GM18951 (cell line): ENCODE measurements around the gene TBC1D24.
"Not testable (repeated sequence)": the region's sequence is repeated elsewhere in the genome, so short reads cannot be mapped to it uniquely, and the experiment has no call there.

Source experiments
- POLR2A ChIP-seq: IDR thresholded peaks from 4 replicates; pipeline ENCODE4 v1.6.1; 2011; ENCODE audit warnings: mild to moderate bottlenecking; ENCODE audit not compliant: insufficient read length, insufficient read depth; ENCODE audit errors: extremely low read depth
- in situ Hi-C: fragments of 300-500 bp; cut with MboI; formaldehyde crosslinking; loops from one replicate; pipeline ENCODE4 v1.12.0; 2022; ENCODE audit warnings: low sequenced_read_pairs, mixed read lengths, inconsistent platforms; ENCODE audit not compliant: unreplicated experiment

Gene TBC1D24

GRCh38 chr16:2530629-2531318 is 55.8 kb downstream of the TBC1D24 start:
- TF ChIP-seq POLR2A = no peak
- in situ Hi-C loops = no loop called here

GRCh38 chr16:2531371-2531695 is 56.4 kb downstream of the TBC1D24 start, which contains the start of gene CEMP1:
Gene CEMP1 (minus strand): TSS chr16:2531408. CDS start chr16:2531073, 335 bp downstream.
- in situ Hi-C loops = no loop called here
- no peak for TF ChIP-seq POLR2A

- in situ Hi-C loops = no loop called here
Measured at GRCh38 chr16:2531696-2532493, 57.0 kb downstream of the TBC1D24 start.

GRCh38 chr16:2532494-2533141 is 57.7 kb downstream of the TBC1D24 start:
- no peak for TF ChIP-seq POLR2A
- in situ Hi-C loops = no loop called here

More at GRCh38 chr16:2531696-2532493, 57.0 kb downstream of the TBC1D24 start:
- peak; percentile 77 for TF ChIP-seq POLR2A

- in situ Hi-C loops = not testable (repeated sequence)
Measured at GRCh38 chr16:2533142-2533755, 58.3 kb downstream of the TBC1D24 start.

- in situ Hi-C loops = no loop called here
- TF ChIP-seq POLR2A = no peak
Measured at GRCh38 chr16:2533912-2534311, 59.0 kb downstream of the TBC1D24 start.

- in situ Hi-C loops = not testable (repeated sequence)
Measured at GRCh38 chr16:2534335-2534734, 59.4 kb downstream of the TBC1D24 start.

GRCh38 chr16:2535625-2536013 is 60.7 kb downstream of the TBC1D24 start:
- no peak for TF ChIP-seq POLR2A
- in situ Hi-C loops = no loop called here

- in situ Hi-C loops = no loop called here
- TF ChIP-seq POLR2A = peak; percentile 78
Measured at GRCh38 chr16:2537451-2538379, 62.8 kb downstream of the TBC1D24 start, which contains the start of gene PDPK1. Gene PDPK1 (plus strand): TSS chr16:2538021. CDS start chr16:2538113, 92 bp downstream.

GRCh38 chr16:2539192-2539844 is 64.4 kb downstream of the TBC1D24 start:
- in situ Hi-C loops = not testable (repeated sequence)

GRCh38 chr16:2539845-2540458 is 65.0 kb downstream of the TBC1D24 start:
- in situ Hi-C loops = loop anchor here (10.0 kb wide), 1 partner anchor 115 kb away; no protein-coding TSS in a partner anchor

- in situ Hi-C loops = loop anchor here (10.0 kb wide), 1 partner anchor 114 kb away; no protein-coding TSS in a partner anchor
Measured at GRCh38 chr16:2540912-2541311, 66.0 kb downstream of the TBC1D24 start.

GRCh38 chr16:2541409-2541808 is 66.5 kb downstream of the TBC1D24 start:
- in situ Hi-C loops = loop anchor here (10.0 kb wide), 1 partner anchor 113 kb away; no protein-coding TSS in a partner anchor

- in situ Hi-C loops = loop anchor here (10.0 kb wide), 1 partner anchor 111 kb away; no protein-coding TSS in a partner anchor
Measured at GRCh38 chr16:2543771-2544170, 68.8 kb downstream of the TBC1D24 start.

GRCh38 chr16:2550283-2550878 is 75.5 kb downstream of the TBC1D24 start:
- in situ Hi-C loops = not testable (repeated sequence)

GRCh38 chr16:2551420-2551889 is 76.5 kb downstream of the TBC1D24 start:
- in situ Hi-C loops = not testable (repeated sequence)
